T-helper 1 cell treated with Interleukin-12 subunit alpha and Interleukin-12 subunit beta and Interleukin-4 antibody, amounts not matched to agents 30 μg/mL and 1 μg/mL, for 36 hours (primary cell): ENCODE results near the gene PILRA.
"Not testable (repeated sequence)": the region's sequence is repeated elsewhere in the genome, so short reads cannot be mapped to it uniquely, and the experiment has no call there.

Source experiments
- H3K27ac Mint-ChIP-seq: one replicate; pipeline ENCODE4 v1.8.0; 2021; ENCODE audit warnings: mild to moderate bottlenecking, mixed read lengths
- H3K27me3 Mint-ChIP-seq: one replicate; pipeline ENCODE4 v1.8.0; 2021; ENCODE audit warnings: low read depth, mixed read lengths
- H3K36me3 Mint-ChIP-seq: one replicate; pipeline ENCODE4 v1.8.0; 2021; ENCODE audit warnings: low read depth, mixed read lengths
- H3K4me1 Mint-ChIP-seq: one replicate; pipeline ENCODE4 v1.8.0; 2021; ENCODE audit warnings: low read depth, mixed read lengths
- H3K4me3 Mint-ChIP-seq: one replicate; pipeline ENCODE4 v1.8.0; 2021; ENCODE audit warnings: mild to moderate bottlenecking, moderate library complexity, mixed read lengths
- H3K9me3 Mint-ChIP-seq: one replicate; pipeline ENCODE4 v1.8.0; 2021; ENCODE audit warnings: mixed read lengths

Gene PILRA

GRCh38 chr7:100366411-100367250 lies 6.7 kb upstream of the PILRA start:
- Mint-ChIP-seq H3K4me3 (no peak overlapping the region), H3K36me3 (peaks cover 35% of the 10 kb centered on the region), H3K9me3 (no peaks in the 10 kb centered on the region), H3K27me3 (no peaks in the 10 kb centered on the region), H3K27ac (peak overlapping the region; percentile 91), H3K4me1 (peaks cover 21% of the 10 kb centered on the region)

DNA sequence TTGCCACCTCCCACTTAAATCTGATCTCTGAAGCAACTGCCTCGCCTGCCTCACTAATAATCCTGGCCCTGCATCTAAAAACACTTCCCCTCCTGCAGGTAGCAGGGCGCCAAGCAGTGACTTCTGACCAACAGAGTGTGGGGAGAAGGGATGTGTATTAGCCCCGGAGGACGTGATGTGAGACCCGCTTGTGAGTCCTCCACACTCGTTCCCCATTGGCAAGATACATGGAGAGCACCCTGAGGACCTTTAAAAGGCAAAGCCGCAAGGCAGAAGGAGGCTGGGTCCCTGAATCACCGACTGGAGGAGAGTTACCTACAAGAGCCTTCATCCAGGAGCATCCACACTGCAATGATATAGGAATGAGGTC lies 6.1 kb upstream of the PILRA start:
- H3K4me3 Mint-ChIP-seq, result no peak overlapping the region
- H3K4me1 Mint-ChIP-seq, result peaks cover 23% of the 10 kb centered on the region
- peaks cover 31% of the 10 kb centered on the region for H3K36me3 Mint-ChIP-seq
- no peak overlapping the region for H3K27ac Mint-ChIP-seq
- no peaks in the 10 kb centered on the region for H3K27me3 Mint-ChIP-seq
- no peaks in the 10 kb centered on the region for H3K9me3 Mint-ChIP-seq

DNA sequence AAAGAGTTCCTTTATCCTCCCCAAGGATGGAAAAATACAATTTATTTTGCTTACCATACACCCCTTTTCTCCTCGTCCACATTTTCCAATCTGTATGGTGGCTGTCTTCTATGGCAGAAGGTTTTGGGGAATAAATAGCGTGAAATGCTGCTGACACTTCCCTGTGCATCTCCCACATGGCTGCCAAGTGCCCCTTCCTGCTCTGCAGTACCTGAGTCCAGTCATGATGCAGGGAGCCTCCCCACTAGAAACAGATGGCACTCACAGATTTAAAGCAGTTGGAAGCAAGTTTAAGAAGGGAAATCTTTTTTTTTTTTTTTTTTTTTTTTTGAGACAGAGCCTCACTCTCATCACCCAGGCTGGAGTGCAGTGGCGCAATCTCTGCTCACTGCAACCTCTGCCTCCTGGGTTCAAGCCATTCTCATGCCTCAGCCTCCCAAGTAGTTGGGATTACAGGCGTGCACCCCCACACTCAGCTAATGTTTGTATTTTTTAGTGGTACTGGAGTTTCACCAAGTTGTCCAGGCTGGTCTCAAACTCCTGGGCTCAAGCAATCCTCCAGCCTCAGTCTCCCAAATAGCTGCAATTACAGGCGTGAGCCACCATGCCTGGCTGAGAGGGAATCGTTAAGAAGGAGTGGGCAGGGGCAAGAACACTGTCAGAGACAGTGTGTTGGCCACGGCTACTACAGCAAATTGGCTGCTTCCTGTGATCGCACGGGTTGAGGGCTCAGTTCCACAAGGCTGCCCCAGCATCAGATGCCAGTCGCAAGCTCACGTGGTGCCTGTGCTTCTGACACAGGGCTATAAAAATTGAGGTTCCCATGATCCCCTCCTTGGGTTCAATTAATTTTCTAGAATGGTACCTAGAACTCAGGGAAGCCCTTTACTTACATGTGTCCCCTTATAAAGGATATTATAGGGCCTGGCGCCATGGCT lies 5.3 kb upstream of the PILRA start:
- Mint-ChIP-seq H3K4me3 (no peak overlapping the region), H3K9me3 (no peaks in the 10 kb centered on the region), H3K4me1 (peaks cover 26% of the 10 kb centered on the region), H3K27ac (no peak overlapping the region), H3K36me3 (peaks cover 28% of the 10 kb centered on the region), H3K27me3 (no peaks in the 10 kb centered on the region)

- H3K36me3 Mint-ChIP-seq, result peaks cover 19% of the 10 kb centered on the region
- peaks cover 25% of the 10 kb centered on the region for H3K4me1 Mint-ChIP-seq
- no peaks in the 10 kb centered on the region for H3K9me3 Mint-ChIP-seq
- no peak overlapping the region for H3K4me3 Mint-ChIP-seq
- no peak overlapping the region for H3K27ac Mint-ChIP-seq
- no peaks in the 10 kb centered on the region for H3K27me3 Mint-ChIP-seq
Measured at GRCh38 chr7:100369105-100369504, 4.2 kb upstream of the PILRA start.

DNA sequence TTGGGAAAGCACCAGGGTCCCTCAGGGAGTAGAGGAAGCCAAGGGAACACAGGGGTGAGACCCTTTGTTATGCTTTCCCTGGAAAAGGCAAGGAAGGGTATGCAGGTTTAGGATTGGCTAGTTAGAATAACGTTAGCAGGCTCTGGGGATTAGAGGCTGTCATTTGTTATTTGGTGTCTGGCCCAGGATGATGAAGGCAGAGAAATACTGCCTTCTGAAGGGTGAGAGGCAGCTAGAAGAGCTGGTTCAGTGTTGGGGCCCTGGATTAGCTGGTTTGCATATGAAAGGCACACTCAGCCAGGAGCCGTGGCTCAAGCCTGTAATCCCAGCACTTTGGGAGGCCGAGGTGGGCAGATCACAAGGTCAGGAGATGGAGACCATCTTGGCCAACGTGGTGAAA lies 3.0 kb upstream of the PILRA start:
- H3K36me3 Mint-ChIP-seq, result peaks cover 14% of the 10 kb centered on the region
- no peak overlapping the region for H3K4me3 Mint-ChIP-seq
- H3K4me1 Mint-ChIP-seq, result peaks cover 25% of the 10 kb centered on the region
- H3K27me3 Mint-ChIP-seq, result no peaks in the 10 kb centered on the region
- H3K9me3 Mint-ChIP-seq, result no peaks in the 10 kb centered on the region
- peak overlapping the region; percentile 20 for H3K27ac Mint-ChIP-seq

DNA sequence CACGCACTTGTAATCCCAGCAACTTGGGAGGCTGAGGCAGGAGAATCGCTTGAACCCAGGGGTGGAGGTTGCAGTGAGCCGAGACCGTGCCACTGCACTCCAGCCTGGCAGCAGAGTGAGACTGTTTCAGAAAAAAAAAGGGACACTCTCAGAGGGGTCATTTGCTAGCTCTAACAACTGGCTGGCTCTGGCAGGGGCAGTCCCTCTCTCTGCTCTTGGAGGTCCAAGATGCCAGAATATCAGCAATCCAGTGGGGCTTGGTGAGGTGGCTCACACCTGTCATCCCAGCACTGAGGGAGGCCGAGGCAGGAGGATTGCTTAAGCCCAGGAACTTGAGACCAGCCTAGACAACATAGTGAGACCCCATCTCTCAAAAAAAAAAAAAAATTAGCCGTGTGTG lies 2.5 kb upstream of the PILRA start:
- Mint-ChIP-seq H3K4me3 (no peak overlapping the region), H3K27ac (no peak overlapping the region), H3K4me1 (peaks cover 22% of the 10 kb centered on the region), H3K36me3 (peaks cover 16% of the 10 kb centered on the region), H3K9me3 (no peaks in the 10 kb centered on the region), H3K27me3 (no peaks in the 10 kb centered on the region)

DNA sequence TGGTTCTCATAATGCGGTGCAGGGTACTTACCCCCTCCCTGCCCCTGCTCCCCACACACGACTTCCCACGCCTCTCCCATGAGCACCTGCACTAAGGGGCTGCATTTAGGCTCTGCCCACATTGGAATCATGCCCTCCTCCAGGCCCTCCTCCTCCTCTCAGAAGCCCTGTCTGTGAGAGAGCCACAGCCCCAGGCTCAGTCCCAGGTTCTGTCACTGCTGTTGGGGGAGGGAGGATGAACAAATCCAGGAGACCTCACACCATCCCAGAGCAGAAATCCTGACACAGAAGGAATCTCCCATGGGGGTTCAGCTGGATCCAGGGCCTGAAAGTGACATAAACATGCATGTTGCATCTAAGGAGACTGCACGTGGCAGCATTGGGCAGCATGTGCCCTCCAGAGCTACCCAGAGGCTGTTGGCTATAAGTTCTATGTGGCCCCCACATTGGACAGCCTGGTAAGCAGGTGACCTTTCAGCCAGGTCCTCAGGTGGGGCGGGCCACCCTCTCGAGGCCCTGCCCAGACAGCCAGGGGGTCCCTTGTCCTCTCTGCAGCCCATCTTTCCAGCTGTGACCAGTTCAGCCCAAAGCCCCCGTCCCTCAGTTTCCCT lies 1.6 kb upstream of the PILRA start:
- no peak overlapping the region for H3K4me3 Mint-ChIP-seq
- H3K27ac Mint-ChIP-seq, result peak overlapping the region; percentile 34
- H3K9me3 Mint-ChIP-seq, result no peaks in the 10 kb centered on the region
- H3K36me3 Mint-ChIP-seq, result peaks cover 14% of the 10 kb centered on the region
- H3K27me3 Mint-ChIP-seq, result no peaks in the 10 kb centered on the region
- H3K4me1 Mint-ChIP-seq, result peaks cover 16% of the 10 kb centered on the region

GRCh38 chr7:100372256-100372655 lies 1.0 kb upstream of the PILRA start:
- H3K4me3 Mint-ChIP-seq, result no peak overlapping the region
- H3K27ac Mint-ChIP-seq, result no peak overlapping the region
- peaks cover 15% of the 10 kb centered on the region for H3K4me1 Mint-ChIP-seq
- peaks cover 13% of the 10 kb centered on the region for H3K36me3 Mint-ChIP-seq
- no peaks in the 10 kb centered on the region for H3K9me3 Mint-ChIP-seq
- H3K27me3 Mint-ChIP-seq, result no peaks in the 10 kb centered on the region

DNA sequence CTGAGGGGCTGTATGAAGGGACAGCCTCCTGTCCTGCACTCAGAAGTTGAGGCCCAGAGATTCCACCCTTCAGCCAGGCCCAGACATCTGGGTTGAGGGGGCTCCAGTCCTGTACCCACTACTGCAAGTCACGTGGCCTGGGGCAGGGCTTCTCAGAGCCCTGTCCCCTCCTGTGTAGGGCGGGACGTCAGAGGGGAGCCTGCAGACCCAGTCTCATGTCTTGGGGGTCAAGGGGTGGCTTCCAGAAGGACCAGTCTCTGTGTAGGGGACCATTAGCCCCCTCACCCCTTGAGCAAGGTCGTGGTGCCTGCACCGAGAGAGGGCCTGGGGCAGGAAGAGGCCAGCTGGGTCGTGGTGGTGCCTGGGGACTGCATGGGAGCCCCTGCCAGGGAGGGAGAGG lies 593 bp upstream of the PILRA start:
- H3K9me3 Mint-ChIP-seq, result no peaks in the 10 kb centered on the region
- H3K27me3 Mint-ChIP-seq, result no peaks in the 10 kb centered on the region
- H3K27ac Mint-ChIP-seq, result no peak overlapping the region
- H3K4me1 Mint-ChIP-seq, result peaks cover 14% of the 10 kb centered on the region
- H3K36me3 Mint-ChIP-seq, result peaks cover 10% of the 10 kb centered on the region
- no peak overlapping the region for H3K4me3 Mint-ChIP-seq

GRCh38 chr7:100373870-100374598 lies 747 bp downstream of the PILRA start:
- H3K27ac Mint-ChIP-seq, H3K27me3 Mint-ChIP-seq, H3K9me3 Mint-ChIP-seq, H3K4me3 Mint-ChIP-seq: not testable (repeated sequence)
- peaks cover 11% of the 10 kb centered on the region for H3K36me3 Mint-ChIP-seq
- peaks cover 13% of the 10 kb centered on the region for H3K4me1 Mint-ChIP-seq

DNA sequence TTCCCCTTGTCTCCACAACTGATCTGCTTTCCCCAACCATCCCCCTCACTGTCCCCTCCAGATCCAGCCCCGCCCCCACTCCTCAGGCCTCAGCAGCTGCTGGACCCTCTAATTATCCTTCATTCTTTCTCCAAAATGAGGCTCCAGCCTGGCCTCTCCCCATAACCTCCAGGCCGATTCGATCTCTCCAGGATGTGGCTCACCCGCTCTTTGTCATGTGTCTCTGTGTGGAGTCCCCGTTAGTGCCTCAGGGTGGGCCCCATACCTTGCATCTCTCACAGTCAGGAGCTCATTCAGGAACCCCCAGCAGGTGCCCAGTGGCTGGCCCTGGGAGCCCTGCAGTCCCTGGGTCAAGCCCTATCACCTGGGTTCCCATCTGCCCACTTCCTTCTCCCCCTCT lies 1.3 kb downstream of the PILRA start:
- H3K4me3 Mint-ChIP-seq, result no peak overlapping the region
- H3K27ac Mint-ChIP-seq, result no peak overlapping the region
- peaks cover 13% of the 10 kb centered on the region for H3K4me1 Mint-ChIP-seq
- no peaks in the 10 kb centered on the region for H3K27me3 Mint-ChIP-seq
- no peaks in the 10 kb centered on the region for H3K9me3 Mint-ChIP-seq
- peaks cover 10% of the 10 kb centered on the region for H3K36me3 Mint-ChIP-seq

DNA sequence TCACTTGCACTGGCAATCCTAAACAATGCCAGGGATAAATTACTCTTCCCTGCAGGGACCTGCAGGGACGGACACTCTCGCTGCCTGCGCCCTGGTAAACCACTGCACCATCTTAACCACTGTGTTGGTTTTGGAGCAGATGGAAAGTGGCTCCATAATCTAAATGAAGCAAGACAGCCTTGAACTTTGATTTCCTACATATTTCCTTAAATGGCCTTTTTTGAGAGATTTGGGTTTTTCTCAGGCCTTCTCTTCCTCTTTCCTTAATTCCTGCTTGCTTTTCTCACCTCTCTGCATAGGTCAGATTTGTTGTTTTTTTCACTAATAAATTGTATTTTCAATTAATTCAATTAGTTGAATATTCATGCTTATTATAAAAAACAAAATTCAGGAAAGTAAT lies 2.8 kb downstream of the PILRA start:
- peaks cover 10% of the 10 kb centered on the region for H3K36me3 Mint-ChIP-seq
- H3K27ac Mint-ChIP-seq, result no peak overlapping the region
- H3K27me3 Mint-ChIP-seq, result no peaks in the 10 kb centered on the region
- no peaks in the 10 kb centered on the region for H3K9me3 Mint-ChIP-seq
- no peak overlapping the region for H3K4me3 Mint-ChIP-seq
- peaks cover 13% of the 10 kb centered on the region for H3K4me1 Mint-ChIP-seq

- peaks cover 6% of the 10 kb centered on the region for H3K27me3 Mint-ChIP-seq
- peaks cover 9% of the 10 kb centered on the region for H3K4me1 Mint-ChIP-seq
- no peaks in the 10 kb centered on the region for H3K9me3 Mint-ChIP-seq
- H3K27ac Mint-ChIP-seq, result no peak overlapping the region
- no peak overlapping the region for H3K4me3 Mint-ChIP-seq
- H3K36me3 Mint-ChIP-seq, result peaks cover 10% of the 10 kb centered on the region
Measured at GRCh38 chr7:100378114-100378755, 4.9 kb downstream of the PILRA start.

DNA sequence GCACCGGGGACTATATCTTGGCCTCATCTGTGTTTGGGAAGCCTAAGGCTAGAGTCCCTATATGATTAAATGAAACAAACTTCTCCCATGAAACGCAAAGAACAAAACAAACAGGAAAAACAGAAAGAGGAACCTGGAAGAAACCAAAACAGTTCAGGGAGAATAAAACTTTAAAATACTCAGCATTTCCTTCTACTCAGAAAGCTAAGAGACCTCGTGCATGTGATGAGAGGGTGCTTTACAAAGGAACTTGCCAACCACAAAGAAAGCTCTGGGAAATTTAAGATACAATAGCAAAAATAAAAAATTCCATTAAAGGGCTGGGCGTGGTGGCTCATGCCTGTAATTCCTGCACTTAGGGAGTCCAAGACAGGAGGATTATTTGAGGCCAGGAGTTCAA lies 6.9 kb downstream of the PILRA start:
- Mint-ChIP-seq H3K4me3 (no peak overlapping the region), H3K9me3 (no peaks in the 10 kb centered on the region), H3K36me3 (peaks cover 8% of the 10 kb centered on the region), H3K4me1 (peaks cover under 1% of the 10 kb centered on the region), H3K27me3 (peaks cover 17% of the 10 kb centered on the region), H3K27ac (no peak overlapping the region)
